ENCODE results near the gene NEUROD1.
"Not testable (repeated sequence)": the region's sequence is repeated elsewhere in the genome, so short reads cannot be mapped to it uniquely, and the experiment has no call there.

DNA sequence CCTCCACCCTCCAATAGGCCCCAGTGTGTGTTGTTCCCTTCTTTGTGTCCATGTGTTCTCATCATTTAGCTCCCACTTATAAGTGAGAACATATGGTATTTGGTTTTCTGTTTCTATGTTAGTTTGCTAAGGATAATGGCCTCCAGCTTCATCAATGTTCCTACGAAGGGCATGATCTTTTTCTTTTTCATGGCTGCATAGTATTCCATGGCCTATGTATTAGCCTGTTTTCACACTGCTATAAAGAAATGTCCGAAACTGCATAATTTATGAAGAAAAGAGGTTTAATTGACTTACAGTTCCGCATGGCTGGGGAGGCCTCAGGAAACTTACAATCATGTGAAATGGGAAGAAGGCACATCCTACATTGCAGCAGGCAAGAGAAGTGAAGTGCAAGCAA lies 22.2 kb upstream of the NEUROD1 start:
- TF ChIP-seq EP300, POLR2A (IDR thresholded peaks at IDR 0.05): not testable (repeated sequence)
- TF ChIP-seq, protein P1, sequence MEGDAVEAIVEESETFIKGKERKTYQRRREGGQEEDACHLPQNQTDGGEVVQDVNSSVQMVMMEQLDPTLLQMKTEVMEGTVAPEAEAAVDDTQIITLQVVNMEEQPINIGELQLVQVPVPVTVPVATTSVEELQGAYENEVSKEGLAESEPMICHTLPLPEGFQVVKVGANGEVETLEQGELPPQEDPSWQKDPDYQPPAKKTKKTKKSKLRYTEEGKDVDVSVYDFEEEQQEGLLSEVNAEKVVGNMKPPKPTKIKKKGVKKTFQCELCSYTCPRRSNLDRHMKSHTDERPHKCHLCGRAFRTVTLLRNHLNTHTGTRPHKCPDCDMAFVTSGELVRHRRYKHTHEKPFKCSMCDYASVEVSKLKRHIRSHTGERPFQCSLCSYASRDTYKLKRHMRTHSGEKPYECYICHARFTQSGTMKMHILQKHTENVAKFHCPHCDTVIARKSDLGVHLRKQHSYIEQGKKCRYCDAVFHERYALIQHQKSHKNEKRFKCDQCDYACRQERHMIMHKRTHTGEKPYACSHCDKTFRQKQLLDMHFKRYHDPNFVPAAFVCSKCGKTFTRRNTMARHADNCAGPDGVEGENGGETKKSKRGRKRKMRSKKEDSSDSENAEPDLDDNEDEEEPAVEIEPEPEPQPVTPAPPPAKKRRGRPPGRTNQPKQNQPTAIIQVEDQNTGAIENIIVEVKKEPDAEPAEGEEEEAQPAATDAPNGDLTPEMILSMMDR (IDR thresholded peaks at IDR 0.05): not testable (repeated sequence)
